ENCODE measurements around the gene SLC1A2. TPM values are rescaled to one million over a fixed set of nuclear protein-coding genes. Genes with fewer than 3 reads are reported as not detected.

The SLC1A2 gene
- total RNA-seq, 1 experiment from 2014 or later = 0.25 TPM

DNA sequence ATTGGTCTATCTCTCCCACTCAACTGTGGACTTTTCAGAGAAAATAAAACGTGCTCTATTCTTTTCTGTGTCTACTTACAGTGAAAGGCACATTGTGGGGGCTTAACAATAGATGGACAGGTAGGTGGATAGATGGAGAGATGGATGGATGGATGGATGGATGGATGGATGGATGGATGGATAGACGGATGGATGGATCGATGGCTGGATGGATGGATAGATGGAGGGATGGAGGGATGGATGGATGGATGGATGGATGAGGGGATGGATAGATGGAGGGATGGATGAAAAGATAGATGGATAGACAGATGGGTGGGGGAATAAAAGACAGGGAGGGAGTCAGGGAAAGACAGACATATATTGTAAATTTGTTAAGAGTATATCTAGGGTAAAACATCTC lies 14.2 kb upstream of the SLC1A2 start:
- ChIA-PET RAD21 (ENCODE audit: low non-redundant PET in 1 of 2, low total read pairs in 2 of 2, uncharacterized antibody in 2 of 2, unreplicated experiment in 2 of 2) (no interaction called here), POLR2A (no interaction called here), CTCF (no interaction called here)
- Histone ChIP-seq H3K9ac (ENCODE audit: low read length) (no peak overlapping the region), H3K79me2 (ENCODE audit: insufficient read depth, low read length) (no peaks in the 10 kb centered on the region), H4K20me1 (ENCODE audit: insufficient read depth) (no peaks in the 10 kb centered on the region), H3K27me3 (ENCODE audit: insufficient read depth, low read length) (peaks cover 66% of the 10 kb centered on the region), H3K9me2 (ENCODE audit: insufficient read depth) (no peaks in the 10 kb centered on the region), H3K27ac (ENCODE audit: low read depth, low read length) (no peak overlapping the region), H3K9me3 (ENCODE audit: control insufficient read depth in 1 of 2, insufficient read depth in 1 of 2, low read depth in 1 of 2, low read length in 2 of 2) (no peaks in the 10 kb centered on the region), H3K4me3 (replicated peaks in 1 of 2; ENCODE audit: low read depth in 1 of 2, low read length in 2 of 2) (no peak overlapping the region), H3K36me3 (ENCODE audit: control insufficient read depth in 1 of 2, insufficient read depth in 2 of 2, low read length in 2 of 2) (no peaks in the 10 kb centered on the region), H2AFZ (ENCODE audit: low read depth, low read length, poor library complexity, severe bottlenecking) (no peak overlapping the region), H3K4me2 (ENCODE audit: low read length) (no peak overlapping the region), H3K4me1 (ENCODE audit: control insufficient read depth in 1 of 2, insufficient read depth in 2 of 2, low read length in 2 of 2) (no peaks in the 10 kb centered on the region)
- no peak for ATAC-seq
- intact Hi-C loops (cut with micrococcal nuclease) = no loop called here
- no peak for DNase-seq (ENCODE audit: low read depth, low spot score)
- no TSS peak for BruUV-seq (replicated peaks)
- TF ChIP-seq JUND (IDR thresholded peaks at IDR 0.05) (no peak), ATF3 (IDR thresholded peaks at IDR 0.05) (no peak), ELF1 (IDR thresholded peaks at IDR 0.05; ENCODE audit: borderline replicate concordance, low read depth) (no peak), CBX3 (IDR thresholded peaks at IDR 0.05; ENCODE audit: low read depth) (no peak), TCF7L2 (IDR thresholded peaks at IDR 0.05; ENCODE audit: borderline replicate concordance, extremely low read depth, insufficient read depth, insufficient read length) (no peak), SIN3A (IDR thresholded peaks at IDR 0.05; ENCODE audit: low read depth) (no peak), CTCF (IDR thresholded peaks at IDR 0.05 in 2 of 3, conservative IDR thresholded peaks at IDR 0.05 in 1 of 3; ENCODE audit: borderline replicate concordance in 1 of 3, insufficient read depth in 1 of 3, low read depth in 2 of 3, low read length in 2 of 3) (no peak), ZFX (IDR thresholded peaks at IDR 0.05) (no peak), EZH2phosphoT487 (IDR thresholded peaks at IDR 0.05; ENCODE audit: borderline replicate concordance) (no peak), FOSL1 (IDR thresholded peaks at IDR 0.05; ENCODE audit: low read depth) (no peak), EGR1 (IDR thresholded peaks at IDR 0.05; ENCODE audit: low read depth) (no peak), REST (IDR thresholded peaks at IDR 0.05; ENCODE audit: low read depth) (no peak)

Data from HCT116 (cell line).